Measurements from ENCODE around the gene PTGS1.
"Not testable (repeated sequence)": the region's sequence is repeated elsewhere in the genome, so short reads cannot be mapped to it uniquely, and the experiment has no call there.

PTGS1 gene

GRCh38 chr9:122347348-122348287, 23.2 kb upstream of the PTGS1 start:
- no peak for DNase-seq (ENCODE audit: low read depth)

GRCh38 chr9:122348288-122348777, 22.5 kb upstream of the PTGS1 start:
- DNase-seq (ENCODE audit: low read depth), result no peak

- no peak for DNase-seq (ENCODE audit: low read depth)
Measured at GRCh38 chr9:122348791-122349190, 22.0 kb upstream of the PTGS1 start.

GRCh38 chr9:122349201-122349600, 21.6 kb upstream of the PTGS1 start:
- DNase-seq (ENCODE audit: low read depth), result no peak

- no peak for DNase-seq (ENCODE audit: low read depth)
Measured at GRCh38 chr9:122350577-122351355, 20.1 kb upstream of the PTGS1 start.

GRCh38 chr9:122354536-122355199, 16.2 kb upstream of the PTGS1 start:
- no peak for DNase-seq (ENCODE audit: low read depth)

- DNase-seq (ENCODE audit: low read depth), result no peak
Measured at GRCh38 chr9:122355336-122355875, 15.4 kb upstream of the PTGS1 start.

- DNase-seq (ENCODE audit: low read depth), result no peak
Measured at GRCh38 chr9:122356627-122357026, 14.2 kb upstream of the PTGS1 start.

GRCh38 chr9:122360891-122361290, 9.9 kb upstream of the PTGS1 start:
- no peak for DNase-seq (ENCODE audit: low read depth)

- not testable (repeated sequence) for DNase-seq (ENCODE audit: low read depth)
Measured at GRCh38 chr9:122363131-122363530, 7.7 kb upstream of the PTGS1 start.

GRCh38 chr9:122364117-122364782, 6.6 kb upstream of the PTGS1 start:
- no peak for DNase-seq (ENCODE audit: low read depth)

- DNase-seq (ENCODE audit: low read depth), result no peak
Measured at GRCh38 chr9:122364783-122365150, 6.1 kb upstream of the PTGS1 start.

GRCh38 chr9:122366074-122366660, 4.7 kb upstream of the PTGS1 start:
- DNase-seq (ENCODE audit: low read depth), result no peak

- no peak for DNase-seq (ENCODE audit: low read depth)
Measured at GRCh38 chr9:122367065-122367464, 3.8 kb upstream of the PTGS1 start.

GRCh38 chr9:122367774-122368460, 2.9 kb upstream of the PTGS1 start:
- DNase-seq (ENCODE audit: low read depth), result no peak

- DNase-seq (ENCODE audit: low read depth), result no peak
Measured at GRCh38 chr9:122368642-122369041, 2.2 kb upstream of the PTGS1 start.

GRCh38 chr9:122370303-122370702, 521 bp upstream of the PTGS1 start:
- no peak for DNase-seq (ENCODE audit: low read depth)

- DNase-seq (ENCODE audit: low read depth), result no peak
Measured at GRCh38 chr9:122371846-122372245, 1.0 kb downstream of the PTGS1 start.

- DNase-seq (ENCODE audit: low read depth), result no peak
Measured at GRCh38 chr9:122372856-122373845, 2.3 kb downstream of the PTGS1 start.

Data from non-pigmented ciliary epithelial cell (primary cell).